K562 treated with DMSO at 1 percent for 24 hours (cell line): ENCODE data around the gene NDUFAF2. TPM values are rescaled to one million over a fixed set of nuclear protein-coding genes. Genes with fewer than 3 reads are reported as not detected.

Source experiments
- total RNA-seq: library from RNA; unstranded; fragments of 300-600 nt; gene quantifications from 2 replicates; pipeline ENCODE4 v1.2.3, GENCODE V29; 2022; ENCODE audit warnings: low read depth; ENCODE audit not compliant: insufficient read depth

NDUFAF2 gene
- 41.9 and 44.7 TPM in 2 replicates for total RNA-seq

GRCh38 chr5:60944904-60945812 lies at the start of gene NDUFAF2, which contains the start of gene ERCC8:
Gene NDUFAF2 (plus strand): TSS chr5:60945205. CDS start chr5:60945256, 51 bp downstream.
Gene ERCC8 (minus strand): TSS chr5:60945070. CDS start chr5:60945008, 62 bp downstream.

GRCh38 chr5:61162010-61162831 lies 217.2 kb downstream of the NDUFAF2 start, which contains the start of gene SMIM15:
Gene SMIM15 (minus strand): TSS chr5:61162468. CDS start chr5:61160171, 2,297 bp downstream.

Other genes with a start within 250 kb of the NDUFAF2 start
- gene DEPDC1B, start 245.0 kb upstream of the NDUFAF2 start, total RNA-seq = 19.7 and 24.0 TPM in 2 replicates
- gene ELOVL7, start 100.9 kb upstream of the NDUFAF2 start, total RNA-seq = 3.0 and 4.1 TPM in 2 replicates
- 3.3 and 5.0 TPM in 2 replicates for gene ERCC8, start 135 bp upstream of the NDUFAF2 start, total RNA-seq
- 31.6 and 32.4 TPM in 2 replicates for gene SMIM15, start 217.3 kb downstream of the NDUFAF2 start, total RNA-seq